ENCODE results near the gene MCU. TPM values are rescaled to one million over a fixed set of nuclear protein-coding genes. Genes with fewer than 3 reads are reported as not detected.

Gene MCU
- total RNA-seq, 1 donor from 2014 or later = 66.3 TPM

DNA sequence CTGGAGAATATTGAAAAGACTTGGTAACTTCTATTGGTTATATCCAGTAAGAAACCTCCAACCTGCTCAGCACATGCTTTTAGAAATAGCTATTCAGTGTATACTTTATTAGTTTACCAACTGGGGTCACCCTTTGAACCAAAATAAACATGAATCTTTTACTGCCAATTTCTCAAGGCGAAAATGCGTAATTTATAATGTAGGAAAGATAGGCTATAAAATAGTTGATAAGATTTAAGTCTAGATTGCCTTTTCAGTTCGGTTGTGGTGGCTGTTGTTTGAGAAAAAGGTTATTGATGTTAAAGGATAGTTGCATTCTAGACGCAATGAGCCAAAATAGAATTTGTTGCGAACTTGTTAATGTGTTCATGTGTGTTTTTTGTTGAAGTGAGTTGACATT is 119.0 kb downstream of the MCU start:
- Mint-ChIP-seq H3K4me3 (no peak overlapping the region), H3K27ac (no peak overlapping the region), H3K4me1 (no peaks in the 10 kb centered on the region), H3K9me3 (no peaks in the 10 kb centered on the region), H3K27me3 (ENCODE audit: insufficient read depth, low read depth) (no peaks in the 10 kb centered on the region), H3K36me3 (peaks cover 4% of the 10 kb centered on the region)
- Histone ChIP-seq H3K9me3 (ENCODE audit: low read depth) (no peaks in the 10 kb centered on the region), H4K20me1 (ENCODE audit: low read depth) (no peaks in the 10 kb centered on the region), H3K27ac (no peak overlapping the region), H3K9ac (no peak overlapping the region), H3K4me3 (no peak overlapping the region), H3K36me3 (no peaks in the 10 kb centered on the region), H3K79me2 (ENCODE audit: low read depth) (peaks cover 10% of the 10 kb centered on the region), H3K4me2 (no peak overlapping the region), H3K27me3 (no peaks in the 10 kb centered on the region), H2AFZ (replicated peaks) (no peak overlapping the region), H3F3A (ENCODE audit: low read depth) (no peaks in the 10 kb centered on the region), H3K4me1 (peaks cover 9% of the 10 kb centered on the region)
- no peak for TF ChIP-seq EZH2 (IDR thresholded peaks at IDR 0.05)
- no peak for TF ChIP-seq EZH2phosphoT487 (IDR thresholded peaks at IDR 0.05)
- no peak for TF ChIP-seq CTCF (IDR thresholded peaks at IDR 0.05)
- no peak for DNase-seq (ENCODE audit: low spot score)

- Mint-ChIP-seq H3K9me3 (no peaks in the 10 kb centered on the region), H3K4me1 (no peaks in the 10 kb centered on the region), H3K27me3 (ENCODE audit: insufficient read depth, low read depth) (no peaks in the 10 kb centered on the region), H3K27ac (no peak overlapping the region), H3K4me3 (no peak overlapping the region), H3K36me3 (peaks cover 4% of the 10 kb centered on the region)
- DNase-seq (ENCODE audit: low spot score) = no peak
- Histone ChIP-seq H3K9ac (no peak overlapping the region), H4K20me1 (ENCODE audit: low read depth) (peaks cover 4% of the 10 kb centered on the region), H3K4me1 (peaks cover 15% of the 10 kb centered on the region), H3F3A (ENCODE audit: low read depth) (no peaks in the 10 kb centered on the region), H3K4me3 (no peak overlapping the region), H3K79me2 (ENCODE audit: low read depth) (peaks cover 17% of the 10 kb centered on the region), H2AFZ (replicated peaks) (no peak overlapping the region), H3K36me3 (no peaks in the 10 kb centered on the region), H3K9me3 (ENCODE audit: low read depth) (no peaks in the 10 kb centered on the region), H3K4me2 (no peak overlapping the region), H3K27me3 (no peaks in the 10 kb centered on the region), H3K27ac (no peak overlapping the region)
- TF ChIP-seq EZH2phosphoT487 (IDR thresholded peaks at IDR 0.05) = no peak
- TF ChIP-seq EZH2 (IDR thresholded peaks at IDR 0.05) = no peak
- no peak for TF ChIP-seq CTCF (IDR thresholded peaks at IDR 0.05)
Observed at GRCh38 chr10:72812415-72812752, 120.4 kb downstream of the MCU start.

GRCh38 chr10:72812753-72813430 is 120.9 kb downstream of the MCU start:
- H3F3A ChIP-seq (ENCODE audit: low read depth) = no peaks in the 10 kb centered on the region
- H3K4me1 ChIP-seq = peaks cover 15% of the 10 kb centered on the region
- no peaks in the 10 kb centered on the region for H3K9me3 ChIP-seq (ENCODE audit: low read depth)
- no peak overlapping the region for H3K27ac ChIP-seq
- no peak overlapping the region for H3K4me2 ChIP-seq
- H3K36me3 Mint-ChIP-seq = peaks cover 4% of the 10 kb centered on the region
- no peaks in the 10 kb centered on the region for H3K27me3 Mint-ChIP-seq (ENCODE audit: insufficient read depth, low read depth)
- H3K9me3 Mint-ChIP-seq = no peaks in the 10 kb centered on the region
- DNase-seq (ENCODE audit: low spot score) = no peak
- no peaks in the 10 kb centered on the region for H3K4me1 Mint-ChIP-seq
- peaks cover 4% of the 10 kb centered on the region for H4K20me1 ChIP-seq (ENCODE audit: low read depth)
- H3K79me2 ChIP-seq (ENCODE audit: low read depth) = peaks cover 22% of the 10 kb centered on the region
- H2AFZ ChIP-seq (replicated peaks) = no peak overlapping the region
- no peaks in the 10 kb centered on the region for H3K27me3 ChIP-seq
- no peaks in the 10 kb centered on the region for H3K36me3 ChIP-seq
- H3K4me3 Mint-ChIP-seq = no peak overlapping the region
- no peak for TF ChIP-seq EZH2 (IDR thresholded peaks at IDR 0.05)
- TF ChIP-seq CTCF (IDR thresholded peaks at IDR 0.05) = no peak
- no peak for TF ChIP-seq EZH2phosphoT487 (IDR thresholded peaks at IDR 0.05)
- H3K9ac ChIP-seq = no peak overlapping the region
- no peak overlapping the region for H3K27ac Mint-ChIP-seq
- H3K4me3 ChIP-seq = no peak overlapping the region

Measured in neural progenitor cell (in vitro differentiated cells).